ENCODE results near the gene CXXC4.

The CXXC4 gene

DNA sequence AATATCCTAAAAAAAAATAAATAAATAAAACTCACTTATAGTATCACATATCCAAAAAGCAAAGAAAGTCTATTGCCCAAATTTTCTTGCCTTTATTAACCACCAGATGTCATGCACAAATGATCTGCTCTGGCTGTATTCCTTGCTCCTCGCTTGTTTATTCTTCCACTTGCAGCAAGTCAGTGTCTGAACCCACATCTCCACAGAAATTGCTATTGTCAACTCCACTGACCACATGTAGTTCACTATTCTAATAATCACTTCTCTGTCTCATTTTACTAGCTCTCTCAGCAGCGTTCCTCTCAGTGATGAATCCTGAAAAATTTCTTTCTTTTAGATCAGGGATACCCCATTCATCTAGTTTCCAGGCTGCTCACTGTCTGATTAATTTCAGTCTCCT is 29.3 kb upstream of the CXXC4 start:
- no peak overlapping the region for H3K27ac Mint-ChIP-seq
- H3K36me3 Mint-ChIP-seq (ENCODE audit: low read depth), result no peaks in the 10 kb centered on the region
- no peak for DNase-seq
- TF ChIP-seq, protein P1, sequence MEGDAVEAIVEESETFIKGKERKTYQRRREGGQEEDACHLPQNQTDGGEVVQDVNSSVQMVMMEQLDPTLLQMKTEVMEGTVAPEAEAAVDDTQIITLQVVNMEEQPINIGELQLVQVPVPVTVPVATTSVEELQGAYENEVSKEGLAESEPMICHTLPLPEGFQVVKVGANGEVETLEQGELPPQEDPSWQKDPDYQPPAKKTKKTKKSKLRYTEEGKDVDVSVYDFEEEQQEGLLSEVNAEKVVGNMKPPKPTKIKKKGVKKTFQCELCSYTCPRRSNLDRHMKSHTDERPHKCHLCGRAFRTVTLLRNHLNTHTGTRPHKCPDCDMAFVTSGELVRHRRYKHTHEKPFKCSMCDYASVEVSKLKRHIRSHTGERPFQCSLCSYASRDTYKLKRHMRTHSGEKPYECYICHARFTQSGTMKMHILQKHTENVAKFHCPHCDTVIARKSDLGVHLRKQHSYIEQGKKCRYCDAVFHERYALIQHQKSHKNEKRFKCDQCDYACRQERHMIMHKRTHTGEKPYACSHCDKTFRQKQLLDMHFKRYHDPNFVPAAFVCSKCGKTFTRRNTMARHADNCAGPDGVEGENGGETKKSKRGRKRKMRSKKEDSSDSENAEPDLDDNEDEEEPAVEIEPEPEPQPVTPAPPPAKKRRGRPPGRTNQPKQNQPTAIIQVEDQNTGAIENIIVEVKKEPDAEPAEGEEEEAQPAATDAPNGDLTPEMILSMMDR (IDR thresholded peaks at IDR 0.05), result no peak
- H3K27me3 Mint-ChIP-seq (ENCODE audit: low read depth, poor library complexity), result no peaks in the 10 kb centered on the region
- H3K4me1 Mint-ChIP-seq, result no peaks in the 10 kb centered on the region
- no peak overlapping the region for H3K4me3 Mint-ChIP-seq
- H3K9me3 Mint-ChIP-seq, result no peaks in the 10 kb centered on the region

GRCh38 chr4:104519588-104519987 is 24.9 kb upstream of the CXXC4 start:
- Mint-ChIP-seq H3K27me3 (ENCODE audit: low read depth, poor library complexity) (no peaks in the 10 kb centered on the region), H3K4me1 (no peaks in the 10 kb centered on the region), H3K36me3 (ENCODE audit: low read depth) (no peaks in the 10 kb centered on the region), H3K9me3 (peaks cover 11% of the 10 kb centered on the region), H3K27ac (no peak overlapping the region), H3K4me3 (no peak overlapping the region)
- DNase-seq, result no peak
- TF ChIP-seq, protein P1 (IDR thresholded peaks at IDR 0.05), result no peak

- H3K27me3 Mint-ChIP-seq (ENCODE audit: low read depth, poor library complexity), result no peaks in the 10 kb centered on the region
- H3K4me3 Mint-ChIP-seq, result no peak overlapping the region
- no peaks in the 10 kb centered on the region for H3K4me1 Mint-ChIP-seq
- DNase-seq, result no peak
- TF ChIP-seq, protein P1 (IDR thresholded peaks at IDR 0.05), result no peak
- H3K9me3 Mint-ChIP-seq, result peaks cover 13% of the 10 kb centered on the region
- no peak overlapping the region for H3K27ac Mint-ChIP-seq
- no peaks in the 10 kb centered on the region for H3K36me3 Mint-ChIP-seq (ENCODE audit: low read depth)
These were observed 22.2 kb upstream of the CXXC4 start for GRCh38 chr4:104516884-104517283.

- Mint-ChIP-seq H3K36me3 (ENCODE audit: low read depth) (no peaks in the 10 kb centered on the region), H3K4me3 (no peak overlapping the region), H3K27ac (no peak overlapping the region), H3K4me1 (no peaks in the 10 kb centered on the region), H3K9me3 (no peaks in the 10 kb centered on the region), H3K27me3 (ENCODE audit: low read depth, poor library complexity) (no peaks in the 10 kb centered on the region)
- DNase-seq, result no peak
- TF ChIP-seq, protein P1 (IDR thresholded peaks at IDR 0.05), result no peak
These were observed 13.5 kb upstream of the CXXC4 start for GRCh38 chr4:104508224-104508623.

- Mint-ChIP-seq H3K27me3 (ENCODE audit: low read depth, poor library complexity) (no peaks in the 10 kb centered on the region), H3K27ac (no peak overlapping the region)
These were observed 12.4 kb upstream of the CXXC4 start for GRCh38 chr4:104507112-104507511.

GRCh38 chr4:104504536-104504935 is 9.8 kb upstream of the CXXC4 start:
- Mint-ChIP-seq H3K4me1 (peaks cover 15% of the 10 kb centered on the region), H3K9me3 (no peaks in the 10 kb centered on the region), H3K4me3 (no peak overlapping the region), H3K27ac (no peak overlapping the region), H3K36me3 (ENCODE audit: low read depth) (no peaks in the 10 kb centered on the region), H3K27me3 (ENCODE audit: low read depth, poor library complexity) (no peaks in the 10 kb centered on the region)
- DNase-seq, result no peak
- TF ChIP-seq, protein P1 (IDR thresholded peaks at IDR 0.05), result no peak

More at GRCh38 chr4:104507112-104507511, 12.4 kb upstream of the CXXC4 start:
- H3K4me3 Mint-ChIP-seq, result no peak overlapping the region
- H3K36me3 Mint-ChIP-seq (ENCODE audit: low read depth), result no peaks in the 10 kb centered on the region
- no peak for DNase-seq
- H3K4me1 Mint-ChIP-seq, result no peaks in the 10 kb centered on the region
- TF ChIP-seq, protein P1 (IDR thresholded peaks at IDR 0.05), result no peak
- H3K9me3 Mint-ChIP-seq, result no peaks in the 10 kb centered on the region

Measured in nephron progenitor cell (in vitro differentiated cells).